ENCODE measurements around the gene STX4.

DNA sequence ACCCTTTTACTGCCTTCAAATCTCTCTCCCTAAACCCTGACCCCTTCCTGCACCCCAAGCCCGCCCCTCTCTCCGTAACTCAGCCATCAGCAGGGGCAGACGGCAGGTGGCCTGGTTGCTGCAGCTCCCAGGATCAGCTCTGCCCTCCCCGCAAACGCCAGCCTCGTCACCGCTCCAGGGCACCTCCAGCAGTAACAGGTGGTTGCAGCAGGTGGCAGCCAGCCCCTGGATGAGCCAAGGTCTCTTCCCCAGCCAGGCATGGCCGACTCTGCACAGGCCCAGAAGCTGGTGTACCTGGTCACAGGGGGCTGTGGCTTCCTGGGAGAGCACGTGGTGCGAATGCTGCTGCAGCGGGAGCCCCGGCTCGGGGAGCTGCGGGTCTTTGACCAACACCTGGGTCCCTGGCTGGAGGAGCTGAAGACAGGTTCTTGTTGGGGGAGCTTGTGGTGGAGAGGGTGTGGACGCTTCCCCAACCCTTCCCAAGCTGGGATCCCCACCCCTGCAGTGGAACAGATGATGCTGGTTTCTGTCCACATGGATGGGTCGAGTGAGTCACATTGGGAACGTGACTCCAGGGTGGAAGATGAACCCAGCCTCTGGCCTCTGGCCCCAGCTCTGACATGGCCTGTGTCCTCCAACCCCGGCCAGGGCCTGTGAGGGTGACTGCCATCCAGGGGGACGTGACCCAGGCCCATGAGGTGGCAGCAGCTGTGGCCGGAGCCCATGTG, 47.8 kb upstream of the STX4 start:
- TF ChIP-seq, protein P1, sequence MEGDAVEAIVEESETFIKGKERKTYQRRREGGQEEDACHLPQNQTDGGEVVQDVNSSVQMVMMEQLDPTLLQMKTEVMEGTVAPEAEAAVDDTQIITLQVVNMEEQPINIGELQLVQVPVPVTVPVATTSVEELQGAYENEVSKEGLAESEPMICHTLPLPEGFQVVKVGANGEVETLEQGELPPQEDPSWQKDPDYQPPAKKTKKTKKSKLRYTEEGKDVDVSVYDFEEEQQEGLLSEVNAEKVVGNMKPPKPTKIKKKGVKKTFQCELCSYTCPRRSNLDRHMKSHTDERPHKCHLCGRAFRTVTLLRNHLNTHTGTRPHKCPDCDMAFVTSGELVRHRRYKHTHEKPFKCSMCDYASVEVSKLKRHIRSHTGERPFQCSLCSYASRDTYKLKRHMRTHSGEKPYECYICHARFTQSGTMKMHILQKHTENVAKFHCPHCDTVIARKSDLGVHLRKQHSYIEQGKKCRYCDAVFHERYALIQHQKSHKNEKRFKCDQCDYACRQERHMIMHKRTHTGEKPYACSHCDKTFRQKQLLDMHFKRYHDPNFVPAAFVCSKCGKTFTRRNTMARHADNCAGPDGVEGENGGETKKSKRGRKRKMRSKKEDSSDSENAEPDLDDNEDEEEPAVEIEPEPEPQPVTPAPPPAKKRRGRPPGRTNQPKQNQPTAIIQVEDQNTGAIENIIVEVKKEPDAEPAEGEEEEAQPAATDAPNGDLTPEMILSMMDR (IDR thresholded peaks at IDR 0.05), result no peak
- TF ChIP-seq CHD2 (IDR thresholded peaks at IDR 0.05; ENCODE audit: low read length, partially characterized antibody), result no peak
- TF ChIP-seq JUNB (IDR thresholded peaks at IDR 0.05), result no peak
- TF ChIP-seq POLR2A (IDR thresholded peaks at IDR 0.05; ENCODE audit: low read length), result no peak
- TF ChIP-seq, protein P2, sequence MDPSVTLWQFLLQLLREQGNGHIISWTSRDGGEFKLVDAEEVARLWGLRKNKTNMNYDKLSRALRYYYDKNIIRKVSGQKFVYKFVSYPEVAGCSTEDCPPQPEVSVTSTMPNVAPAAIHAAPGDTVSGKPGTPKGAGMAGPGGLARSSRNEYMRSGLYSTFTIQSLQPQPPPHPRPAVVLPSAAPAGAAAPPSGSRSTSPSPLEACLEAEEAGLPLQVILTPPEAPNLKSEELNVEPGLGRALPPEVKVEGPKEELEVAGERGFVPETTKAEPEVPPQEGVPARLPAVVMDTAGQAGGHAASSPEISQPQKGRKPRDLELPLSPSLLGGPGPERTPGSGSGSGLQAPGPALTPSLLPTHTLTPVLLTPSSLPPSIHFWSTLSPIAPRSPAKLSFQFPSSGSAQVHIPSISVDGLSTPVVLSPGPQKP (IDR thresholded peaks at IDR 0.05; ENCODE audit: low read depth, low read length), result no peak
- TF ChIP-seq, protein P3, sequence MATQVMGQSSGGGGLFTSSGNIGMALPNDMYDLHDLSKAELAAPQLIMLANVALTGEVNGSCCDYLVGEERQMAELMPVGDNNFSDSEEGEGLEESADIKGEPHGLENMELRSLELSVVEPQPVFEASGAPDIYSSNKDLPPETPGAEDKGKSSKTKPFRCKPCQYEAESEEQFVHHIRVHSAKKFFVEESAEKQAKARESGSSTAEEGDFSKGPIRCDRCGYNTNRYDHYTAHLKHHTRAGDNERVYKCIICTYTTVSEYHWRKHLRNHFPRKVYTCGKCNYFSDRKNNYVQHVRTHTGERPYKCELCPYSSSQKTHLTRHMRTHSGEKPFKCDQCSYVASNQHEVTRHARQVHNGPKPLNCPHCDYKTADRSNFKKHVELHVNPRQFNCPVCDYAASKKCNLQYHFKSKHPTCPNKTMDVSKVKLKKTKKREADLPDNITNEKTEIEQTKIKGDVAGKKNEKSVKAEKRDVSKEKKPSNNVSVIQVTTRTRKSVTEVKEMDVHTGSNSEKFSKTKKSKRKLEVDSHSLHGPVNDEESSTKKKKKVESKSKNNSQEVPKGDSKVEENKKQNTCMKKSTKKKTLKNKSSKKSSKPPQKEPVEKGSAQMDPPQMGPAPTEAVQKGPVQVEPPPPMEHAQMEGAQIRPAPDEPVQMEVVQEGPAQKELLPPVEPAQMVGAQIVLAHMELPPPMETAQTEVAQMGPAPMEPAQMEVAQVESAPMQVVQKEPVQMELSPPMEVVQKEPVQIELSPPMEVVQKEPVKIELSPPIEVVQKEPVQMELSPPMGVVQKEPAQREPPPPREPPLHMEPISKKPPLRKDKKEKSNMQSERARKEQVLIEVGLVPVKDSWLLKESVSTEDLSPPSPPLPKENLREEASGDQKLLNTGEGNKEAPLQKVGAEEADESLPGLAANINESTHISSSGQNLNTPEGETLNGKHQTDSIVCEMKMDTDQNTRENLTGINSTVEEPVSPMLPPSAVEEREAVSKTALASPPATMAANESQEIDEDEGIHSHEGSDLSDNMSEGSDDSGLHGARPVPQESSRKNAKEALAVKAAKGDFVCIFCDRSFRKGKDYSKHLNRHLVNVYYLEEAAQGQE (IDR thresholded peaks at IDR 0.05), result no peak
- TF ChIP-seq RFX5 (IDR thresholded peaks at IDR 0.05), result no peak
- TF ChIP-seq BHLHE40 (IDR thresholded peaks at IDR 0.05; ENCODE audit: low read depth, low read length), result no peak
- TF ChIP-seq POLR2AphosphoS2 (conservative IDR thresholded peaks at IDR 0.05; ENCODE audit: low read length), result no peak
- TF ChIP-seq NFE2L2 (conservative IDR thresholded peaks at IDR 0.05; ENCODE audit: low read length), result no peak
- no peak for TF ChIP-seq USF2 (IDR thresholded peaks at IDR 0.05)
- TF ChIP-seq, protein P4, sequence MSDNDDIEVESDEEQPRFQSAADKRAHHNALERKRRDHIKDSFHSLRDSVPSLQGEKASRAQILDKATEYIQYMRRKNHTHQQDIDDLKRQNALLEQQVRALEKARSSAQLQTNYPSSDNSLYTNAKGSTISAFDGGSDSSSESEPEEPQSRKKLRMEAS (IDR thresholded peaks at IDR 0.05), result peak; percentile 1; the same call in 1 of the 2 replicates
- TF ChIP-seq FOSL2 (IDR thresholded peaks at IDR 0.05), result no peak
- TF ChIP-seq FOSL2 (CRISPR knock-in tag; IDR thresholded peaks at IDR 0.05), result no peak

Data from A549 (cell line).